ENCODE measurements around the gene TSPYL4. TPM values are rescaled to one million over a fixed set of nuclear protein-coding genes. Genes with fewer than 3 reads are reported as not detected.

Gene TSPYL4
- total RNA-seq, 1 donor from 2014 or later, result 32.2 TPM

GRCh38 chr6:116221911-116222310, 32.0 kb downstream of the TSPYL4 start:
- no peak overlapping the region for H3K27ac ChIP-seq
- H3K4me2 ChIP-seq, result no peak overlapping the region
- no peaks in the 10 kb centered on the region for H4K20me1 ChIP-seq (ENCODE audit: low read depth)
- no peaks in the 10 kb centered on the region for H3K9me3 Mint-ChIP-seq
- no peak for DNase-seq (ENCODE audit: low spot score)
- no peak overlapping the region for H3K27ac Mint-ChIP-seq
- H3K4me3 Mint-ChIP-seq, result no peak overlapping the region
- H3K27me3 ChIP-seq, result no peaks in the 10 kb centered on the region
- no peaks in the 10 kb centered on the region for H3K79me2 ChIP-seq (ENCODE audit: low read depth)
- TF ChIP-seq EZH2 (IDR thresholded peaks at IDR 0.05) (no peak), EZH2phosphoT487 (IDR thresholded peaks at IDR 0.05) (no peak), CTCF (IDR thresholded peaks at IDR 0.05) (no peak)
- H3K4me1 ChIP-seq, result no peaks in the 10 kb centered on the region
- no peak overlapping the region for H2AFZ ChIP-seq (replicated peaks)
- H3K36me3 ChIP-seq, result no peaks in the 10 kb centered on the region
- H3K9ac ChIP-seq, result no peak overlapping the region
- peaks cover 10% of the 10 kb centered on the region for H3F3A ChIP-seq (ENCODE audit: low read depth)
- peaks cover 2% of the 10 kb centered on the region for H3K27me3 Mint-ChIP-seq (ENCODE audit: insufficient read depth, low read depth)
- no peaks in the 10 kb centered on the region for H3K36me3 Mint-ChIP-seq
- no peak overlapping the region for H3K4me3 ChIP-seq
- no peaks in the 10 kb centered on the region for H3K9me3 ChIP-seq (ENCODE audit: low read depth)
- peaks cover 6% of the 10 kb centered on the region for H3K4me1 Mint-ChIP-seq

GRCh38 chr6:116221067-116221466, 32.8 kb downstream of the TSPYL4 start:
- H2AFZ ChIP-seq (replicated peaks), result no peak overlapping the region
- DNase-seq (ENCODE audit: low spot score), result no peak
- H3K27ac ChIP-seq, result no peak overlapping the region
- no peak overlapping the region for H3K4me3 ChIP-seq
- H3K36me3 ChIP-seq, result no peaks in the 10 kb centered on the region
- H3K9me3 ChIP-seq (ENCODE audit: low read depth), result no peaks in the 10 kb centered on the region
- Mint-ChIP-seq H3K36me3 (no peaks in the 10 kb centered on the region), H3K4me3 (no peak overlapping the region), H3K4me1 (peaks cover 6% of the 10 kb centered on the region), H3K27me3 (ENCODE audit: insufficient read depth, low read depth) (peaks cover 2% of the 10 kb centered on the region), H3K27ac (no peak overlapping the region), H3K9me3 (no peaks in the 10 kb centered on the region)
- no peaks in the 10 kb centered on the region for H3K4me1 ChIP-seq
- H3K27me3 ChIP-seq, result no peaks in the 10 kb centered on the region
- peaks cover 11% of the 10 kb centered on the region for H3F3A ChIP-seq (ENCODE audit: low read depth)
- no peak overlapping the region for H3K4me2 ChIP-seq
- TF ChIP-seq EZH2 (IDR thresholded peaks at IDR 0.05) (no peak), CTCF (IDR thresholded peaks at IDR 0.05) (no peak), EZH2phosphoT487 (IDR thresholded peaks at IDR 0.05) (no peak)
- no peak overlapping the region for H3K9ac ChIP-seq
- no peaks in the 10 kb centered on the region for H3K79me2 ChIP-seq (ENCODE audit: low read depth)
- H4K20me1 ChIP-seq (ENCODE audit: low read depth), result no peaks in the 10 kb centered on the region

GRCh38 chr6:116218866-116219265, 35.0 kb downstream of the TSPYL4 start:
- Mint-ChIP-seq H3K9me3 (no peaks in the 10 kb centered on the region), H3K4me1 (peaks cover 6% of the 10 kb centered on the region), H3K27me3 (ENCODE audit: insufficient read depth, low read depth) (peaks cover 2% of the 10 kb centered on the region), H3K27ac (no peak overlapping the region), H3K4me3 (no peak overlapping the region), H3K36me3 (no peaks in the 10 kb centered on the region)
- Histone ChIP-seq H3K36me3 (no peaks in the 10 kb centered on the region), H3K27ac (no peak overlapping the region), H2AFZ (replicated peaks) (no peak overlapping the region), H4K20me1 (ENCODE audit: low read depth) (no peaks in the 10 kb centered on the region), H3K27me3 (no peaks in the 10 kb centered on the region), H3K4me2 (no peak overlapping the region), H3K9ac (no peak overlapping the region), H3K4me1 (no peaks in the 10 kb centered on the region), H3F3A (ENCODE audit: low read depth) (peaks cover 11% of the 10 kb centered on the region), H3K4me3 (no peak overlapping the region), H3K9me3 (ENCODE audit: low read depth) (no peaks in the 10 kb centered on the region), H3K79me2 (ENCODE audit: low read depth) (no peaks in the 10 kb centered on the region)
- TF ChIP-seq EZH2 (IDR thresholded peaks at IDR 0.05), result no peak
- no peak for TF ChIP-seq CTCF (IDR thresholded peaks at IDR 0.05)
- TF ChIP-seq EZH2phosphoT487 (IDR thresholded peaks at IDR 0.05), result no peak
- DNase-seq (ENCODE audit: low spot score), result no peak

Measured in neural progenitor cell (in vitro differentiated cells).